ENCODE measurements around the gene SMARCE1.

Gene SMARCE1

GRCh38 chr17:40645943-40646342 lies 1.7 kb downstream of the SMARCE1 start:
- DNase-seq (ENCODE audit: low read depth) = no peak

DNA sequence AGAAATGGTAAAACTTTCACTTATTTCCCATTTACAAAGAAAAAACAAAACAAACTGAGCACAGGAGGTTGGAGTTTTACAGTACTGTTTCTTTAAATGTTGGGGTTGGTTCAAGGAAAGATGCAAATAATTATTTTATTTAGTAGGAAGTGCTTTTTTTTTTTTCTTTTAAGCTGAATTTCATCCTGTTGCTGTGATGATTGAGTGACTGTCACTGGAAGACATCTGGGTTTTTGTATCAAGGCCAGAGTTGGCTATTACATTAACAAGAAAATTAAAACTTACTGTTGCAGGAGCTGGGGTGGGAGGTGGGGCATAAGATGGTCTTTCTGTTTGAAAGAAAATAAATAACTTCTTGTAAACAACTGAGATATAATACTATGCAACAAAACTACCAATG lies 2.3 kb downstream of the SMARCE1 start:
- DNase-seq (ENCODE audit: low read depth) = no peak

DNA sequence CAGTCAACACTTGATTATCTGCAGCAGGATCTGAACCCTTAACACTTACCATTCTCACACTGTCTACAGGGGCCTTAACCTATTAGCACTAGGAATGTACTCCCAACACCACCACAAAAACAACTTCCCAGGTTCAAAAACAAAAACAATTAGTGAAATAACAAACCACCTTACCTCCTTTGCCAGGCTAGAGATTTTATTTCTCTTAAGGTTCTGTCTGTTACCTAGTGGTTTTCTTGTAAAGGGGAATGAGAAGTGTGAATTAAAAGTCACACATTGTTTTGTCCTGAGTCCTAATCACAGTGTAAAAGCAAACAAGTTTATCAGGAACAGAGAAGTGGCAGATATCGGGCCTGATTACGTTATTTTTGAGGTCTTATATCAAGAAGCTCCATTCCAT lies 9.7 kb downstream of the SMARCE1 start:
- DNase-seq (ENCODE audit: low read depth) = no peak

DNA sequence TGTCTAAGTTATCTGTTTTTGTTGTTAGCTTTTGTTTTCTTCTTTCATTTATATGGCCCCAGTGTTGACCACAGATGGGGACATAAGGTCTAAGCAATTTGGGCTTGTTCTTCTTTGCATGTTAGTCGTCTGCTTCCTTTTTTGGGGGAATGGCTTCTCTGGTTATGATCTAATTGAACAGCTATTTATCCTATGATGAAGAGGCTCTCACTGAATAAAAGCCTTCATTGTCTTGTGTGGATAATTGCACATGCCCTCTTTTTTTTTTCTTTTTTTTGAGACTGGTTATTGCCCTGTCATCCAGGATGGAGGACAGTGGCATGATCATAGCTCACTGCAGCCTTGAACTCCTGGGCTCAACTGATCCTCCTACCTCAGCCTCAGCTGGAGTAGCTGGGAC lies 13.7 kb downstream of the SMARCE1 start:
- peak; percentile 27 for DNase-seq (ENCODE audit: low read depth)

- no peak for DNase-seq (ENCODE audit: low read depth)
Measured at GRCh38 chr17:40632216-40632615, 15.4 kb downstream of the SMARCE1 start.

- DNase-seq (ENCODE audit: low read depth) = no peak
Measured at GRCh38 chr17:40629842-40630241, 17.8 kb downstream of the SMARCE1 start.

GRCh38 chr17:40625311-40625710 lies 22.3 kb downstream of the SMARCE1 start:
- no peak for DNase-seq (ENCODE audit: low read depth)

- DNase-seq (ENCODE audit: low read depth) = no peak
Measured at GRCh38 chr17:40623419-40624210, 24.0 kb downstream of the SMARCE1 start.

DNA sequence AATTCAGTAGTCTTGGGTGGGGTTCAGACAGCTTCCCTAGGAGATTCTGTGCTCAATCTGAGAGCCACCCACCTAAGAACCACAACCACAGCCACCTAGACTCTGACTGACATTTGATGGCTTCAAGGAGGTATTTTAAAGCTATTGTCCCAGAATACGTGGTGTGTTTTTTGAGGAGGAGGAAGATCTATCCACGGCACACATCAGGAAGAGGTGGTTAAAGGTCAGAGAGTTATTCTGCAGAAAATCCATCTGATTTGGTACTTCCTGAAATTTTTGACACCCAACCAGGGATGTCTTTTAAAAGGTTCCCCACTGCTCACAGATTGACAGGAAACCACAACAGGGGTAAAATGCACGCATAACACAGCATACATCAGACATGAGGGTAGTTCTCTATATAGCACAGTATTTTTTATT lies 25.1 kb downstream of the SMARCE1 start:
- no peak for DNase-seq (ENCODE audit: low read depth)

GRCh38 chr17:40621578-40621977 lies 26.0 kb downstream of the SMARCE1 start:
- DNase-seq (ENCODE audit: low read depth) = no peak

GRCh38 chr17:40621019-40621418 lies 26.6 kb downstream of the SMARCE1 start:
- DNase-seq (ENCODE audit: low read depth) = no peak

GRCh38 chr17:40618754-40619625 lies 28.6 kb downstream of the SMARCE1 start:
- DNase-seq (ENCODE audit: low read depth) = no peak

- DNase-seq (ENCODE audit: low read depth) = no peak
Measured at GRCh38 chr17:40617678-40618240, 29.9 kb downstream of the SMARCE1 start.

GRCh38 chr17:40616592-40616991 lies 31.0 kb downstream of the SMARCE1 start:
- no peak for DNase-seq (ENCODE audit: low read depth)

DNA sequence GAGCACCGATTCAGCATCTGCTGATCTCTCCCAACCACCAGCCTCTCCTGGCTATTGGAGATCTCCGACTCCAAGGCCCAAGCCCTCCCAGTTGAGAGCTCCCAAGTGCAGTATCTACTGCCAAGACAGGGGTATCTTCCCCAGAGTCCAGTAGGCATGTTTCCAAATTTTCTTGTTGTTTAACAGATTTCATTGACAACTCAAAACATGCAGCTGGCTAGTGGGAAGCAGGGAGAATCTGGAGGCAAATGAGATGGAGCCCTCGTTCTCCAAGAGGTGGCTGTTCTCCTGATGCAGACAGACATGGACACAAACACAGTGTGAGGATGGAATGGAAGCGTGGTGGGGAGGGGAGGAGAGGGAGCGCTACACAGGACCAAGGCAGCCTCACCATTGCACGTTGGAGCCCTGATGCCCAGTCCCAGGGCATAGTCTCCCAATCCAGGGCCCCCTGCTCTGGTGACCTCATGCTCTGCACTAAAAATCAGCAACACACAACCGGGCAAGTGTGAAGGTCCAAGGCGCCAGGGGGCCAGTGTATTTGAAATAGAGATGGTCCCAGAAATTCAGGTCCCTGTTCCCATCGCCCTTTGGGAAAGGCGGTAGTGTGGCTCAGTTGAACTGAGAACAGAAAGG lies 31.7 kb downstream of the SMARCE1 start:
- no peak for DNase-seq (ENCODE audit: low read depth)

GRCh38 chr17:40615068-40615840 lies 32.4 kb downstream of the SMARCE1 start:
- DNase-seq (ENCODE audit: low read depth) = peak; percentile 60

GRCh38 chr17:40614431-40615067 lies 33.1 kb downstream of the SMARCE1 start:
- DNase-seq (ENCODE audit: low read depth) = no peak

- DNase-seq (ENCODE audit: low read depth) = no peak
Measured at GRCh38 chr17:40613467-40614154, 34.0 kb downstream of the SMARCE1 start.

GRCh38 chr17:40612599-40613244 lies 34.9 kb downstream of the SMARCE1 start:
- DNase-seq (ENCODE audit: low read depth) = no peak
